Endothelial cell of umbilical vein (primary cell): Measurements from ENCODE around the gene MRPL32. TPM values are rescaled to one million over a fixed set of nuclear protein-coding genes. Genes with fewer than 3 reads are reported as not detected.

ENCODE experiments used
- BruUV-seq: library from RNA; stranded (reverse); fragments of 400-500 nt; replicated peaks from 2 replicates; lab custom pipeline; 2021; lab: Mats Ljungman, UMichigan
- CTCF ChIA-PET: fragments of 300-600, 350-600 bp; sonication (Branson Sonifier 250); formaldehyde crosslinking; loops from one replicate; lab custom pipeline; 2021; ENCODE audit warnings: antibody characterized with exemption, inconsistent platforms; lab: Charles Lee
- POLR2A ChIA-PET: fragments of 300-600, 350-600 bp; sonication (Branson Sonifier 250); formaldehyde crosslinking; loops from one replicate; lab custom pipeline; 2021; ENCODE audit warnings: antibody characterized with exemption, inconsistent platforms; lab: Charles Lee
- DNase-seq: peaks from one replicate; pipeline ENCODE4 v3.0.0-alpha.2; 2011; ENCODE audit warnings: low read depth, low spot score
- FAIRE-seq: peaks from 2 replicates; lab custom pipeline; 2011; peaks lifted over from hg19 to GRCh38; lab: Jason Lieb, UNC
- H2AFZ ChIP-seq: 2 replicates; pipeline ENCODE4 v1.6.0; 2012; ENCODE audit warnings: low read depth, low read length, control low read depth, inconsistent platforms
- H3K27ac ChIP-seq: 2 replicates; pipeline ENCODE4 v1.5.1; 2011; ENCODE audit warnings: low read depth, mild to moderate bottlenecking, control low read depth, low read length, moderate library complexity; ENCODE audit not compliant: insufficient read depth
- H3K27me3 ChIP-seq, 2 experiments: 2 replicates each; pipeline versions ENCODE4 v1.6.0 to v1.6.1; 2011; ENCODE audit warnings: low read length in 2 of 2, mixed read lengths in 1 of 2; ENCODE audit not compliant: control insufficient read depth in 2 of 2, insufficient read depth in 2 of 2
- H3K36me3 ChIP-seq, 2 experiments: 2 replicates in 1 of 2; 3 replicates in 1 of 2; pipeline ENCODE4 v1.5.1; 2011; ENCODE audit warnings: low read length in 2 of 2, mild to moderate bottlenecking in 1 of 2, moderate library complexity in 1 of 2; ENCODE audit not compliant: control insufficient read depth in 2 of 2, insufficient read depth in 2 of 2; ENCODE audit errors: extremely low read depth in 1 of 2
- H3K4me1 ChIP-seq: 3 replicates; pipeline ENCODE4 v1.5.1; 2011; ENCODE audit warnings: mild to moderate bottlenecking, low read length; ENCODE audit not compliant: control insufficient read depth, insufficient read depth; ENCODE audit errors: extremely low read depth
- H3K4me2 ChIP-seq: 2 replicates; pipeline ENCODE4 v1.6.1; 2011; ENCODE audit warnings: low read length, control low read depth, mixed read lengths; ENCODE audit not compliant: insufficient read depth
- H3K4me3 ChIP-seq, 3 experiments: fragments of 200-600 bp in 1 of 3; sonication (generic), shearing (Covaris generic) in 1 of 3; replicated peaks in 1 of 3; 2 replicates each; pipeline ENCODE4 v1.5.1; 2011 to 2016; ENCODE audit warnings: control low read depth in 3 of 3, low read length in 3 of 3, mild to moderate bottlenecking in 2 of 3, inconsistent platforms in 1 of 3, low read depth in 1 of 3, moderate library complexity in 1 of 3; ENCODE audit not compliant: insufficient read depth in 1 of 3
- H3K79me2 ChIP-seq: 2 replicates; pipeline ENCODE4 v1.6.0; 2012; ENCODE audit warnings: low read length, inconsistent platforms; ENCODE audit not compliant: control insufficient read depth, insufficient read depth
- H3K9ac ChIP-seq: replicated peaks from 2 replicates; pipeline ENCODE3; 2011; ENCODE audit warnings: low read length, control low read depth; ENCODE audit not compliant: insufficient read depth; ENCODE audit errors: extremely low read depth
- H3K9me1 ChIP-seq: replicated peaks from 3 replicates; pipeline ENCODE4 v1.6.0; 2011; ENCODE audit warnings: mild to moderate bottlenecking, low read length; ENCODE audit not compliant: control insufficient read depth, insufficient read depth; ENCODE audit errors: extremely low read depth
- H3K9me3 ChIP-seq: replicated peaks from 2 replicates; pipeline ENCODE4 v1.5.1; 2012; ENCODE audit warnings: low read length, inconsistent platforms; ENCODE audit not compliant: control insufficient read depth, insufficient read depth
- H4K20me1 ChIP-seq: replicated peaks from 2 replicates; pipeline ENCODE3; 2011; ENCODE audit warnings: mild to moderate bottlenecking, low read length; ENCODE audit not compliant: control insufficient read depth, insufficient read depth; ENCODE audit errors: extremely low read depth
- CTCF ChIP-seq, 2 donors: IDR thresholded peaks; 1 replicate in 1 of 2; 2 replicates in 1 of 2; pipeline ENCODE4 v1.5.1; 2011; ENCODE audit warnings: low read length in 2 of 2, mild to moderate bottlenecking in 2 of 2, moderate library complexity in 2 of 2, control low read depth in 1 of 2, inconsistent platforms in 1 of 2, low read depth in 1 of 2; ENCODE audit not compliant: insufficient read depth in 1 of 2; ENCODE audit errors: extremely low read depth in 1 of 2
- MAX ChIP-seq: IDR thresholded peaks from 2 replicates; pipeline ENCODE4 v1.6.1; 2011; ENCODE audit not compliant: insufficient read depth, insufficient read length
- dilution Hi-C: fragments of 300-500 bp; cut with MboI; formaldehyde crosslinking; loops from one replicate; pipeline ENCODE4 v1.15.0; 2019; ENCODE audit warnings: low sequenced_read_pairs; ENCODE audit not compliant: extremely low pct_ligation_motif_present
- intact Hi-C: fragments of 100-400 bp; cut with micrococcal nuclease; formaldehyde crosslinking; loops from one replicate; pipeline ENCODE4 v1.10.0; 2022
- polyA plus RNA-seq, 4 experiments: library from polyadenylated mRNA; depleted of rRNA in 3 of 4; stranded (reverse) in 3 of 4; unstranded in 1 of 4; fragments of >200 nt; gene quantifications; 2 replicates each; pipeline versions ENCODE4 v1.2.1 to v1.2.3, GENCODE V29; 2011 to 2012; ENCODE audit warnings: missing spikeins in 1 of 4
- total RNA-seq: library from RNA; stranded (reverse); gene quantifications from 2 replicates; pipeline ENCODE4 v1.2.3, GENCODE V29; 2021

The MRPL32 gene
- total and polyA plus RNA-seq, 2 donors (not counting 3 experiments of a cell fraction or from before 2014, with no cell fraction given) = 39.9 to 62.2 TPM

- no TSS peak for BruUV-seq
- POLR2A ChIA-PET = no interaction called here
- H3K27ac ChIP-seq = no peak overlapping the region
- intact Hi-C loops = loop anchor here (1.0 to 10.0 kb wide), 6 partner anchors 256 to 894 kb away; no protein-coding TSS in a partner anchor
- no peak overlapping the region for H3K9ac ChIP-seq
- no peaks in the 10 kb centered on the region for H3K9me1 ChIP-seq
- peaks cover 5% of the 10 kb centered on the region in 2 experiments for H3K36me3 ChIP-seq
- DNase-seq (peak; percentile 69), FAIRE-seq (peak; percentile 84)
- no peaks in the 10 kb centered on the region for H3K4me1 ChIP-seq
- CTCF ChIA-PET = interaction anchor here (0.6 to 3.0 kb wide), 51 partner anchors 9 to 1000 kb away, joined by 3 to 68 read pairs (median 4); partner anchors contain the start of genes COA1, MRPL32, PSMA2 and STK17A
- TF ChIP-seq MAX = no peak
- TF ChIP-seq CTCF (IDR thresholded peaks at IDR 0.05; ENCODE audit: extremely low read depth in 1 of 2, insufficient read depth in 1 of 2, low read depth in 1 of 2, low read length in 2 of 2) = peak; percentile 82 to 84
- no peak overlapping the region for H3K4me2 ChIP-seq
- no peak overlapping the region for H3K4me3 ChIP-seq
- no peaks in the 10 kb centered on the region for H3K9me3 ChIP-seq
- no peak overlapping the region for H2AFZ ChIP-seq
- H3K27me3 ChIP-seq = no peaks in the 10 kb centered on the region
- dilution Hi-C loops = no loop called here
- H4K20me1 ChIP-seq = no peaks in the 10 kb centered on the region
- H3K79me2 ChIP-seq = no peaks in the 10 kb centered on the region
These were observed 9.0 kb downstream of the MRPL32 start for GRCh38 chr7:42940985-42941847.
